ENCODE data around the gene QKI. TPM values are rescaled to one million over a fixed set of nuclear protein-coding genes. Genes with fewer than 3 reads are reported as not detected.
"Not testable (repeated sequence)": the region's sequence is repeated elsewhere in the genome, so short reads cannot be mapped to it uniquely, and the experiment has no call there.

QKI gene
- total and polyA plus RNA-seq, 9 donors, result 110 to 256 (median 229) TPM

DNA sequence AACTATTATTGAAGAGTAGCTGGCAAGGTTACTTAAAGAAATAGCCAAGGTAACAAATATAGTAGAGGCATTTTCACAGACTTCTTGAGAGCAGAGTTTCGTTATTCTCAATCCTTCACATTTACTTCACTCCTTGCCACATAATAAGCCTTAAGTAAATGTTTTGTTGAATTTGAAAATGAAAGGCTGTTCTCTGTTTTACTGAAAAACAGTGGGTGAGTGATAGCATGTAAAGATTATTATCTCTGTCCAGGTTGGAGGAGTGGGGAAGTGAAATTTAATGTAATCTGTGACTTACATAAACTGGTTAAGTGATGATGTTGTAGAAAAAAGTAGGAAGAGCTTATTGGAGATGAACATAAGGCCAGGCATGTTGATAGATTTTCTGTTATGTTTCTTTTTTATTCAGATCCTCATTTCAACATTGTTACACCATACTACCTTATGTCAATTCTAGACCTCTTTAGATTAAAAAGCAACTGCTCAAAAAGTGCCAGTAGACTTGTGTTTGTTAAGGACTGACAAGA, 55.0 kb downstream of the QKI start:
- peaks cover 7% of the 10 kb centered on the region for H3K36me3 ChIP-seq (ENCODE audit: control insufficient read depth, insufficient read depth, low read length)
- H3K4me1 ChIP-seq (ENCODE audit: control insufficient read depth, insufficient read depth, low read length), result no peaks in the 10 kb centered on the region
- DNase-seq, result no peak
- WGBS (ENCODE audit: insufficient coverage), result no CpG with 5 or more reads among the region's 1 CpG
- no peaks in the 10 kb centered on the region for H3K27me3 ChIP-seq (ENCODE audit: control insufficient read depth, insufficient read depth, low read length)
- H3K4me3 ChIP-seq (ENCODE audit: low read length), result no peak overlapping the region
- H3K27ac ChIP-seq (ENCODE audit: low read length), result no peak overlapping the region
- peaks cover 16% of the 10 kb centered on the region for H3K9me3 ChIP-seq (replicated peaks; ENCODE audit: control insufficient read depth, low read depth, low read length)

DNA sequence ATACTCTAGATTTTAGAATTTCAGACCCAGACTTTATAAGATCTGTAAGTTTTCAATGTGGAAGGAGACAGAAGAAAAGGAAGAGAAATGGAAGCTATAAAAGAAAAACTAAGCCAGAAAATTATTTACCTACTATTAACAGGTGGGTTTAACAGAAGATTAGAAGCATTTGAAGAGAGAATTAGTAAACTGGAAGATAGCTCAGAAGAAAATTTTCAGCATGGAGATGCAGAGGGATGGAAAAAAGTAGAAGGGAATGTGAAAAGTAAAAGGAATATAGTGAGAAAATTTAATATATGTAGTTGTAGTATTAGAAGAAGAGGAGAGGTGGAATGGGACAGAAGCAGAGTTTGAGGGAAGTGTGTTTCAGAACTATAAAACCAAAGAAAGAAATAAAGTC, 56.1 kb downstream of the QKI start:
- H3K4me3 ChIP-seq (ENCODE audit: low read length), result no peak overlapping the region
- H3K9me3 ChIP-seq (replicated peaks; ENCODE audit: control insufficient read depth, low read depth, low read length), result peaks cover 16% of the 10 kb centered on the region
- H3K27me3 ChIP-seq (ENCODE audit: control insufficient read depth, insufficient read depth, low read length), result no peaks in the 10 kb centered on the region
- no peaks in the 10 kb centered on the region for H3K4me1 ChIP-seq (ENCODE audit: control insufficient read depth, insufficient read depth, low read length)
- H3K36me3 ChIP-seq (ENCODE audit: control insufficient read depth, insufficient read depth, low read length), result peaks cover 4% of the 10 kb centered on the region
- DNase-seq, result no peak
- no peak overlapping the region for H3K27ac ChIP-seq (ENCODE audit: low read length)

DNA sequence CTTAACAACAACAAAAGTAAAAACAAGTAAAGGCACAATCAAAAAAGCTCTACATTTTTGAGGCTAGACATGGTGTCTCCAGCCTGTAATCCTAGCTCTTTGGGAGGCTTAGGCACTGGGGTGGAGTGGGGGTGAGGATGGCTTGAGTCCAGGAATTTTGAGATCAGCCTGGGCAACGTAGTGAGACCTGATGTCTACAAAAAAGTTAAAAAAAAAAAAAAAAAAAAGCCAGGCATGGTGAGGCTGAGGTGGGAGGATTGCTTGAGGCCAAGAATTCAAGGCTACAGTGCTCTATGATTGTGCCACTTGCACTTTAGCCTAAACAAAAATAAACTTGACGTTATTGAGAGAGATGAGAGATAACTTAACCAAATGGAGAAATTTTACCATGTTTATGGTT, 60.1 kb downstream of the QKI start:
- no peak overlapping the region for H3K27ac ChIP-seq (ENCODE audit: low read length)
- no peaks in the 10 kb centered on the region for H3K4me1 ChIP-seq (ENCODE audit: control insufficient read depth, insufficient read depth, low read length)

DNA sequence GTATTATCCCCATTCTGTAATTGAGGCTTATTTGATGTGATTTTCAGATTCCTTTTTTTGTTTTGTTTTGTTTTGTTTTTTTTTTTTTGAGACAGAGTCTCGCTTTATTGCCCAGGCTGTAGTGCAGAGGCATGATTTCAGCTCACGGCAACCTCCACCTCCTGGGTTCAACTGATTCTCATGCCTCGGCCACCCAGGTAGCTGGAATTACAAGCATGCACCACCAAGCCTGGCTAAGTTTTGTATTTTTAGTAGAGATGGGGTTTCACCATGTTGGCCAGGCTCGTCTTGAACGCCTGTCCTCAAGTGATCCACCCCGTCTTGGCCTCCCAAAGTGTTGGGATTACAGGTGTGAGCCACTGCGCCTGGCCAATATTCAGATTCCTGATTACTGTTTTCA, 62.4 kb downstream of the QKI start:
- H3K4me1 ChIP-seq (ENCODE audit: control insufficient read depth, insufficient read depth, low read length); H3K27me3 ChIP-seq (ENCODE audit: control insufficient read depth, insufficient read depth, low read length); H3K4me3 ChIP-seq (ENCODE audit: low read length); DNase-seq; H3K9me3 ChIP-seq (replicated peaks; ENCODE audit: control insufficient read depth, low read depth, low read length); H3K27ac ChIP-seq (ENCODE audit: low read length): not testable (repeated sequence)
- peaks cover 14% of the 10 kb centered on the region for H3K36me3 ChIP-seq (ENCODE audit: control insufficient read depth, insufficient read depth, low read length)
- 91% methylated on average over 6 of the region's 7 CpGs for WGBS (ENCODE audit: insufficient coverage)

More for the DNA sequence above, 60.1 kb downstream of the QKI start:
- no peak overlapping the region for H3K4me3 ChIP-seq (ENCODE audit: low read length)
- DNase-seq, result no peak
- no CpG with 5 or more reads among the region's 2 CpGs for WGBS (ENCODE audit: insufficient coverage)
- peaks cover 13% of the 10 kb centered on the region for H3K36me3 ChIP-seq (ENCODE audit: control insufficient read depth, insufficient read depth, low read length)
- H3K9me3 ChIP-seq (replicated peaks; ENCODE audit: control insufficient read depth, low read depth, low read length), result peaks cover 16% of the 10 kb centered on the region
- H3K27me3 ChIP-seq (ENCODE audit: control insufficient read depth, insufficient read depth, low read length), result no peaks in the 10 kb centered on the region

DNA sequence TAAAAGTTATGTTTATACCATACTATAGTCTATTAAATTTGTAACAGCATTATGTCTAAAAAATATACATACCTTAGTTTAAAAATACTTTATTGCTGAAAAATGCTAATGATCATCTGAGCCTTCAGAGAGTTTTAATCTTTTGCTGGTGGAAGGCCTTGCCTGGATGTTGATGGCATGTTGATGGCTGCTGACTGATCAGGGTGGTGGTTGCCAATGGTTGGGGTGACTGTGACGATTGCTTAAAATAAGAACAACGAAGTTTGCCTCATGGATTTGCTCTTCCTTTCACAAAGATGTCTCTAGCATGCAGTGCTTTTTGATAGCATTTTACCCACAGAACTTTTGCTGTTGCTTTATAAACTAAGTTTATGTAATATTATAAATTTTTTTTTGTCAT, 68.6 kb downstream of the QKI start:
- no CpG with 5 or more reads among the region's 2 CpGs for WGBS (ENCODE audit: insufficient coverage)
- no peak for DNase-seq

DNA sequence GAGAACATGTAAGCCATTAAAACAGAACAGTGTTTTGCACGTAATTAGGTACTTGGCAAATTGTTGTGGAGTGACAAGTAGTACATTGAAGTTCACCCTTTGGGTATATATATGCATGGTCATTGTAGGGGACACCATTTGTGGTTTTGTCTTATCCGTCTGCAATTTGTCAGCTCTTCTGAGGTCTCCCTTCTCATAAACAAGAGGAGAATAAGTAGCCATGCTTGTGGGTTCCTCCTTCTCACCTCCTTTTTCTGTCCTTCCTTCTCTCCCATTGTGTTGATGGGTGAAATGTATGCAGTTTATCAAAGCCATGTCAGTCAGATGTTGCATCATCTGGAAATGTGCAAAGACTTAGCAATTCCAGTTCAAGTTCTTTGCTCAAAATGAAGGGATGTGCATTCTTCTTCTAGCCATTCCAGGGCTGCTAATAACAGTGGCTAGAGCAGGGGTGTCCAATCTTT, 70.9 kb downstream of the QKI start:
- Histone ChIP-seq H3K36me3 (ENCODE audit: control insufficient read depth, insufficient read depth, low read length) (peaks cover 4% of the 10 kb centered on the region), H3K27me3 (ENCODE audit: control insufficient read depth, insufficient read depth, low read length) (no peaks in the 10 kb centered on the region), H3K27ac (ENCODE audit: low read length) (no peak overlapping the region), H3K4me1 (ENCODE audit: control insufficient read depth, insufficient read depth, low read length) (no peaks in the 10 kb centered on the region), H3K9me3 (replicated peaks; ENCODE audit: control insufficient read depth, low read depth, low read length) (no peaks in the 10 kb centered on the region), H3K4me3 (ENCODE audit: low read length) (no peak overlapping the region)
- no peak for DNase-seq
- WGBS (ENCODE audit: insufficient coverage), result no CpG with 5 or more reads among the region's 2 CpGs

More for the DNA sequence above, 68.6 kb downstream of the QKI start:
- Histone ChIP-seq H3K27ac (ENCODE audit: low read length) (no peak overlapping the region), H3K9me3 (replicated peaks; ENCODE audit: control insufficient read depth, low read depth, low read length) (no peaks in the 10 kb centered on the region), H3K36me3 (ENCODE audit: control insufficient read depth, insufficient read depth, low read length) (peaks cover 14% of the 10 kb centered on the region), H3K27me3 (ENCODE audit: control insufficient read depth, insufficient read depth, low read length) (no peaks in the 10 kb centered on the region), H3K4me1 (ENCODE audit: control insufficient read depth, insufficient read depth, low read length) (no peaks in the 10 kb centered on the region), H3K4me3 (ENCODE audit: low read length) (no peak overlapping the region)

DNA sequence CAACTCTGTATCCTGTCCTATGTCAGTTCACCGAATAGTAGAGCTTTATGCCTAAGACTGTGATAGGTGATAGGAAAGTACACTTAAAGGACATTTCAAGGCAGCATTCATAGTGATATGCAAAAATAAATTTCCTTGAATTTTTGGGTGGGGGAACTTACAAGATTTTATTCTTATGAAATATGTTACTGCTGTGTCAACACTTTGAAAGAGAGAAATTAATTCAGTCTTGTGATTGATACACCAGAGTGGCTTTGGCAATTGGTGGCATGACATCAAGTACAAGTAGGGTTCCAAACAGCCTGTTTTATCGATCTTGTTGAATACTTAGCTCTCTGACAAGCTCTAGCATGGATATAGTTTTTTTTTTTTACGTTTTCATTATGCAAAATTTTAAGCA, 72.3 kb downstream of the QKI start:
- no CpG with 5 or more reads among the region's 3 CpGs for WGBS (ENCODE audit: insufficient coverage)
- Histone ChIP-seq H3K27ac (ENCODE audit: low read length) (no peak overlapping the region), H3K4me3 (ENCODE audit: low read length) (no peak overlapping the region), H3K36me3 (ENCODE audit: control insufficient read depth, insufficient read depth, low read length) (peaks cover under 1% of the 10 kb centered on the region), H3K9me3 (replicated peaks; ENCODE audit: control insufficient read depth, low read depth, low read length) (no peaks in the 10 kb centered on the region), H3K27me3 (ENCODE audit: control insufficient read depth, insufficient read depth, low read length) (no peaks in the 10 kb centered on the region), H3K4me1 (ENCODE audit: control insufficient read depth, insufficient read depth, low read length) (no peaks in the 10 kb centered on the region)
- no peak for DNase-seq

DNA sequence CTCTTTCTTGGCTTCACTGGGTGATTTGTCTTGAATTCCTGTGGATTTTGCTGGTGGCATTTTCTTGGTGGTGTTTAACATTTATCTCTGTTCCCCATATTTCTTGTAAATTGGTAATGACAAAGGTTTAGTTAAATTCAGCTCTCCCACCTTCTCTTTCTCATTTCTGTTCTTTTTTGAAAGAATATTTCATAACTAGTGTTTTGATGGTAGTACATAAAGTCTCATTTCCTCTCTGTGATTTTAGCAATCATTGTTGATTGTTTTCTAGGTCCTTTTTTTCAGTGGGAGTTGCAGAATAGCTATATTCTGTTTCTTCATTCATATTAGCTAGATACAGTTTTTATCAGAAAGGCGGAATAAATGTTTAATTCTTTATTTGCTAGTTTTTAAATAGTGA, 73.1 kb downstream of the QKI start:
- no peaks in the 10 kb centered on the region for H3K27me3 ChIP-seq (ENCODE audit: control insufficient read depth, insufficient read depth, low read length)
- no CpG with 5 or more reads among the region's 1 CpG for WGBS (ENCODE audit: insufficient coverage)
- H3K36me3 ChIP-seq (ENCODE audit: control insufficient read depth, insufficient read depth, low read length), result no peaks in the 10 kb centered on the region
- no peaks in the 10 kb centered on the region for H3K4me1 ChIP-seq (ENCODE audit: control insufficient read depth, insufficient read depth, low read length)
- no peak overlapping the region for H3K27ac ChIP-seq (ENCODE audit: low read length)
- H3K4me3 ChIP-seq (ENCODE audit: low read length), result no peak overlapping the region
- DNase-seq, result no peak
- H3K9me3 ChIP-seq (replicated peaks; ENCODE audit: control insufficient read depth, low read depth, low read length), result no peaks in the 10 kb centered on the region

DNA sequence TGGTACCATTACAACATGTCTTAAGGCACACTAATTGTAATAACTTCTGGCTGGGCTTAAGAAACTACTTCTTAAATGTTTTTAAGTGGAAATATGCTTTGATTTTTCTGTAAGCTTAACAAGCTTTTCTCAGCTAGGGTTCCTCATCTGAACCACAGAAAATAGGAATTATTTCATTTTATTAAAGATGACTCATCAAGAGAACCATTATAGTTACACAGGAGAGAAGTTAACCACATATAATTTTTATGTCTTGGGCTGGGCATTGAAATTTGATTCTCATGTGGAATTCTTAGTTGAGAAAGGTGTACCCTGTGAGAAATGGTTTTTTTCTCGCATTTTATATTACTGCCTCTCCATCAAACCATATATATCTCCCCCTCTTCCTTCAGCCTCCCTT, 75.1 kb downstream of the QKI start:
- H3K4me3 ChIP-seq (ENCODE audit: low read length), result no peak overlapping the region
- no peak overlapping the region for H3K27ac ChIP-seq (ENCODE audit: low read length)
- whole genome bisulfite sequencing (ENCODE audit: insufficient coverage), result no CpG with 5 or more reads among the region's 1 CpG
- no peaks in the 10 kb centered on the region for H3K36me3 ChIP-seq (ENCODE audit: control insufficient read depth, insufficient read depth, low read length)
- H3K4me1 ChIP-seq (ENCODE audit: control insufficient read depth, insufficient read depth, low read length), result no peaks in the 10 kb centered on the region
- no peak for DNase-seq
- H3K9me3 ChIP-seq (replicated peaks; ENCODE audit: control insufficient read depth, low read depth, low read length), result no peaks in the 10 kb centered on the region
- no peaks in the 10 kb centered on the region for H3K27me3 ChIP-seq (ENCODE audit: control insufficient read depth, insufficient read depth, low read length)

DNA sequence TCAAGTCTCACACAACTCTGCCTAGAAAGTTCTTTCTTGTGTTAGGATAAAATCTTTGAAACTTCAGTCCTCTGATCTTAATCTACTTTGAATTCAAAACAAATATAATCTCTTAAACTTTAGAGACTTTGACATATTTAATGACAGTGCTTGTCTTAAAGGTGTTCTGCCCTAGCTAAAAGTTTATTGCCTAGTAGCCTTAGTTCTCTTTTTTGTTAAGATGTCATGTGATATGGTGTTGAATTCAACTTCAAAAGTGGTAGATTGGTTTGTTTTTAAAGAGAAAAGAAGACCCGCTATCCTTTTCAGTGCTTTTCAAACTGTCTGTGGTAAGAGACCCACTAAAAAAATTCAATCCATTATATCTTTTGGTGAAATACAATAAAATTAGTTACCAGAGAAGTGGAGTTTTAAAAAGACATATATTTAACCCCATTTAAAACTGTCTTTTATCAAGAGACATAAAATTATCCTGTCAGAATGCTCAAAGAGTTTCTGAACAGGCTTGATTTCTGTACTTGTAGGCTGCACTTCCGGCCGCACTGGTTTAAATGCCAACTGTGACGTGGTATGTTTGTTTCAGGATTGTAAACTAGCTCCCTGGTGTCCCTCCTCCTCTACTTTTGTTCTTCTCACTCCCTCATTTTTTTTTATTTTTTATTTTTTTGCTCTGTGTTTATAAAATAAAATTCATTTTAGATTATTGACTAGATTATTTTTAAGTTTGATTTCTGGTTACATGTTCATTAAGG, 76.5 kb downstream of the QKI start:
- H3K4me3 ChIP-seq (ENCODE audit: low read length), result no peak overlapping the region

More for the DNA sequence above, 76.5 kb downstream of the QKI start:
- H3K27me3 ChIP-seq (ENCODE audit: control insufficient read depth, insufficient read depth, low read length), result no peaks in the 10 kb centered on the region
- WGBS (ENCODE audit: insufficient coverage), result no CpG with 5 or more reads among the region's 4 CpGs
- peak overlapping the region; percentile 7 for H3K27ac ChIP-seq (ENCODE audit: low read length)
- H3K36me3 ChIP-seq (ENCODE audit: control insufficient read depth, insufficient read depth, low read length), result no peaks in the 10 kb centered on the region
- peak; percentile 67 for DNase-seq
- no peaks in the 10 kb centered on the region for H3K4me1 ChIP-seq (ENCODE audit: control insufficient read depth, insufficient read depth, low read length)
- no peaks in the 10 kb centered on the region for H3K9me3 ChIP-seq (replicated peaks; ENCODE audit: control insufficient read depth, low read depth, low read length)

Measured in muscle of leg (tissue), 11 donors.